Measurements from ENCODE around the gene AOPEP. TPM values are rescaled to one million over a fixed set of nuclear protein-coding genes. Genes with fewer than 3 reads are reported as not detected.

AOPEP gene
- total and polyA plus RNA-seq, 2 donors, result 9.6 to 36.5 TPM

DNA sequence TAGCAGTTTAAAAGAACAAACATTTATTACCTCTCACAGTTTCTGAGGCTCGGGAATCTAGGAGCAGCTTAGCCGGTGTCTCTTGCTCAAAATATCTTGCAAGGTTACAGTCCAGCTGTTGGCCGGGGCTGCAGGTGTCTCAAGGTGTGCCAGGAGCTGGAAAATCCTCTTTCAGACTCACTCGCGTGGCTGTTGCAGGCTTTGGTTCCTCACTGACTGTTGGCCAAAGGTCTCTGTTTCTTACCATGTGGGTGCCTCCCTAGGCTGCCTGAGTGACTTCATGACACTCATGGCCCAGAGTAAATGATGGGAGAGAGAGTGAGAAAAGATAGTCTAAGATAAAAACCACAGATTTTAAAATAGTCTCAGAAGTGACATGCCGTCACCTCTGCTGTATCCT is 43.8 kb downstream of the AOPEP start:
- Histone ChIP-seq H3K9me3 (ENCODE audit: control insufficient read depth in 2 of 2, insufficient read depth in 1 of 2, low read length in 1 of 2) (no peaks in the 10 kb centered on the region), H3K27me3 (ENCODE audit: control insufficient read depth in 2 of 2, insufficient read depth in 1 of 2, low read length in 1 of 2) (no peaks in the 10 kb centered on the region), H3K4me3 (ENCODE audit: low read length in 2 of 2) (no peak overlapping the region), H3K36me3 (ENCODE audit: control insufficient read depth in 2 of 2, insufficient read depth in 2 of 2, low read length in 1 of 2) (peaks cover 0 to 2% of the 10 kb centered on the region in 2 donors), H3K4me1 (ENCODE audit: control insufficient read depth in 2 of 2, insufficient read depth in 2 of 2, low read length in 2 of 2) (no peaks in the 10 kb centered on the region), H3K27ac (ENCODE audit: low read depth in 1 of 2, low read length in 1 of 2) (no peak overlapping the region)
- no peak for DNase-seq (ENCODE audit: low read depth in 6 of 9, low spot score in 9 of 9)
- 97% methylated on average over 6 of the region's 6 CpGs for WGBS

- Histone ChIP-seq H3K27me3 (ENCODE audit: control insufficient read depth in 2 of 2, insufficient read depth in 1 of 2, low read length in 1 of 2) (no peaks in the 10 kb centered on the region), H3K36me3 (ENCODE audit: control insufficient read depth in 2 of 2, insufficient read depth in 2 of 2, low read length in 1 of 2) (peaks cover 0 to 2% of the 10 kb centered on the region in 2 donors), H3K27ac (ENCODE audit: low read depth in 1 of 2, low read length in 1 of 2) (no peak overlapping the region), H3K4me1 (ENCODE audit: control insufficient read depth in 2 of 2, insufficient read depth in 2 of 2, low read length in 2 of 2) (no peaks in the 10 kb centered on the region), H3K4me3 (ENCODE audit: low read length in 2 of 2) (no peak overlapping the region), H3K9me3 (ENCODE audit: control insufficient read depth in 2 of 2, insufficient read depth in 1 of 2, low read length in 1 of 2) (no peaks in the 10 kb centered on the region)
- 96% methylated on average over 3 of the region's 3 CpGs for WGBS
- DNase-seq (ENCODE audit: low read depth in 6 of 9, low spot score in 9 of 9), result no peak
These were observed 44.6 kb downstream of the AOPEP start for GRCh38 chr9:94771096-94771495.

DNA sequence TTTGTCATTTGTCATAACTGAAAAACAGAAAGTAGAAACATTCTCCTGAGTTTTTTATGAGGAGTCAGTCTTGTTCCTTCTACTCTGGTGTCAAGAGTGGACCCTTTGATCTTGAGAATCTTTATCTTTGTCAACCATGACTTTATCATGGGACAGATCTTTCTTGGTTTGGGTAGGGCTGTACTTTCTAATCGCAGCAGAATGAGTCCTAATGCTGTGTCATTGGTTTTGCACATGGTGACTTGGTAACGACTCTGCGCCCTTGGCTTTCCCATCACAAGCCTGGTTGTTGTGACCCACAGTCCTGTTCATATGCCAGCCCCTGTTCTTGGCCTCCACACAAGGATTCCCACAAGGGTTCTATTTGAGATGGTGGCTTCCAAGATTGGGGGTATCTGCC is 45.6 kb downstream of the AOPEP start:
- H3K9me3 ChIP-seq (ENCODE audit: control insufficient read depth in 2 of 2, insufficient read depth in 1 of 2, low read length in 1 of 2), result no peaks in the 10 kb centered on the region
- WGBS, result 80% methylated on average over 3 of the region's 3 CpGs
- H3K27me3 ChIP-seq (ENCODE audit: control insufficient read depth in 2 of 2, insufficient read depth in 1 of 2, low read length in 1 of 2), result no peaks in the 10 kb centered on the region
- H3K27ac ChIP-seq (ENCODE audit: low read depth in 1 of 2, low read length in 1 of 2), result no peak overlapping the region
- no peaks in the 10 kb centered on the region for H3K4me1 ChIP-seq (ENCODE audit: control insufficient read depth in 2 of 2, insufficient read depth in 2 of 2, low read length in 2 of 2)
- no peak for DNase-seq (ENCODE audit: low read depth in 6 of 9, low spot score in 9 of 9)
- no peak overlapping the region for H3K4me3 ChIP-seq (ENCODE audit: low read length in 2 of 2)
- H3K36me3 ChIP-seq (ENCODE audit: control insufficient read depth in 2 of 2, insufficient read depth in 2 of 2, low read length in 1 of 2), result peaks cover 0 to 2% of the 10 kb centered on the region in 2 donors

- H3K4me1 ChIP-seq (ENCODE audit: control insufficient read depth in 2 of 2, insufficient read depth in 2 of 2, low read length in 2 of 2), result no peaks in the 10 kb centered on the region
These were observed 46.3 kb downstream of the AOPEP start for GRCh38 chr9:94772639-94773303.

DNA sequence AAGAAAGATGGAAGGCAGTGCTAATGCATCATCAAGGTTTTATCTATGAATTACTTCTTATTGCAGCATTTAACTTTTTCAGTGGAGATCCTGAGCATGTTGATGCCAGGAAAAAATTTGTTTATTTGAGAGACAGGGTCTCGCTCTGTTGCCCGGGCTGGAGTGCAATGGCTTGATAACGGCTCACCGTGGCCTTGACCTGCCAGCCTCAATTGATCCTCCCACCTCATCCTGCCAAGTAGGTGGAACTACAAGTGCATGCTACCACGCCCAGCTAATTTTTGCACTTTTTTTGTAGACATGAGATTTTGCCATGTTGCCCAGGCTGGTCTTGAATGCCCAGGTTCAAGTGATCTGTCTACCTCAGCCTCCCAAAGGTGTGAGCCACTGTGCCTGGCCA is 47.2 kb downstream of the AOPEP start:
- Histone ChIP-seq H3K9me3 (ENCODE audit: control insufficient read depth in 2 of 2, insufficient read depth in 1 of 2, low read length in 1 of 2) (no peaks in the 10 kb centered on the region), H3K4me3 (ENCODE audit: low read length in 2 of 2) (no peak overlapping the region), H3K36me3 (ENCODE audit: control insufficient read depth in 2 of 2, insufficient read depth in 2 of 2, low read length in 1 of 2) (no peaks in the 10 kb centered on the region), H3K27ac (ENCODE audit: low read depth in 1 of 2, low read length in 1 of 2) (no peak overlapping the region), H3K27me3 (ENCODE audit: control insufficient read depth in 2 of 2, insufficient read depth in 1 of 2, low read length in 1 of 2) (no peaks in the 10 kb centered on the region), H3K4me1 (ENCODE audit: control insufficient read depth in 2 of 2, insufficient read depth in 2 of 2, low read length in 2 of 2) (no peaks in the 10 kb centered on the region)
- WGBS, result 96% methylated on average over 5 of the region's 5 CpGs
- DNase-seq (ENCODE audit: low read depth in 6 of 9, low spot score in 9 of 9), result no peak

More at GRCh38 chr9:94772639-94773303, 46.3 kb downstream of the AOPEP start:
- DNase-seq (ENCODE audit: low read depth in 6 of 9, low spot score in 9 of 9), result no peak
- H3K4me3 ChIP-seq (ENCODE audit: low read length in 2 of 2), result no peak overlapping the region
- no peaks in the 10 kb centered on the region for H3K27me3 ChIP-seq (ENCODE audit: control insufficient read depth in 2 of 2, insufficient read depth in 1 of 2, low read length in 1 of 2)
- H3K27ac ChIP-seq (ENCODE audit: low read depth in 1 of 2, low read length in 1 of 2), result no peak overlapping the region
- 96% methylated on average over 4 of the region's 4 CpGs for WGBS
- no peaks in the 10 kb centered on the region for H3K36me3 ChIP-seq (ENCODE audit: control insufficient read depth in 2 of 2, insufficient read depth in 2 of 2, low read length in 1 of 2)
- no peaks in the 10 kb centered on the region for H3K9me3 ChIP-seq (ENCODE audit: control insufficient read depth in 2 of 2, insufficient read depth in 1 of 2, low read length in 1 of 2)

DNA sequence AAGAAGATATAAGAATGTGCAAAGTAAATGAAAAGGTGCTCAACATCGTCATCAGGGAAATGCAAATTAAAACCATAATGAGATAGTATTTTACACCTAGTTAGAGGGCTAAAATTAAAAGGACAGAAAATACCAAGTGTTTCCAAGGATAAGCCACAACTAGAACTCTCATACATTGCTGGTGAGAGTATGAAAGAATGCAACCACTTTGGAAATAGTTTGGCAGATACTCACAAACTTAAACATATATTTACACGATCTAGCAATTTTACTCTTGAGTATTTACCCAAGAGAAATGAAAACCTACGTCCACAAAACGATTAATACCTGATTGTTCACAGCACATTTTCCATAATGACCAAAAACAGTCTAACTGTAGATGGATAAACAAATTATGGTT is 51.5 kb downstream of the AOPEP start:
- Histone ChIP-seq H3K4me1 (ENCODE audit: control insufficient read depth in 2 of 2, insufficient read depth in 2 of 2, low read length in 2 of 2) (no peaks in the 10 kb centered on the region), H3K27ac (ENCODE audit: low read depth in 1 of 2, low read length in 1 of 2) (no peak overlapping the region), H3K9me3 (ENCODE audit: control insufficient read depth in 2 of 2, insufficient read depth in 1 of 2, low read length in 1 of 2) (no peaks in the 10 kb centered on the region), H3K4me3 (ENCODE audit: low read length in 2 of 2) (no peak overlapping the region), H3K27me3 (ENCODE audit: control insufficient read depth in 2 of 2, insufficient read depth in 1 of 2, low read length in 1 of 2) (no peaks in the 10 kb centered on the region), H3K36me3 (ENCODE audit: control insufficient read depth in 2 of 2, insufficient read depth in 2 of 2, low read length in 1 of 2) (no peaks in the 10 kb centered on the region)
- WGBS, result 98% methylated on average over 4 of the region's 4 CpGs
- DNase-seq (ENCODE audit: low read depth in 6 of 9, low spot score in 9 of 9), result no peak

- WGBS, result over 99% methylated on average over 2 of the region's 2 CpGs
- no peak for DNase-seq (ENCODE audit: low read depth in 6 of 9, low spot score in 9 of 9)
- Histone ChIP-seq H3K27ac (ENCODE audit: low read depth in 1 of 2, low read length in 1 of 2) (no peak overlapping the region), H3K36me3 (ENCODE audit: control insufficient read depth in 2 of 2, insufficient read depth in 2 of 2, low read length in 1 of 2) (no peaks in the 10 kb centered on the region), H3K4me3 (ENCODE audit: low read length in 2 of 2) (no peak overlapping the region), H3K4me1 (ENCODE audit: control insufficient read depth in 2 of 2, insufficient read depth in 2 of 2, low read length in 2 of 2) (no peaks in the 10 kb centered on the region), H3K9me3 (ENCODE audit: control insufficient read depth in 2 of 2, insufficient read depth in 1 of 2, low read length in 1 of 2) (no peaks in the 10 kb centered on the region), H3K27me3 (ENCODE audit: control insufficient read depth in 2 of 2, insufficient read depth in 1 of 2, low read length in 1 of 2) (no peaks in the 10 kb centered on the region)
These were observed 52.5 kb downstream of the AOPEP start for GRCh38 chr9:94779031-94779430.

DNA sequence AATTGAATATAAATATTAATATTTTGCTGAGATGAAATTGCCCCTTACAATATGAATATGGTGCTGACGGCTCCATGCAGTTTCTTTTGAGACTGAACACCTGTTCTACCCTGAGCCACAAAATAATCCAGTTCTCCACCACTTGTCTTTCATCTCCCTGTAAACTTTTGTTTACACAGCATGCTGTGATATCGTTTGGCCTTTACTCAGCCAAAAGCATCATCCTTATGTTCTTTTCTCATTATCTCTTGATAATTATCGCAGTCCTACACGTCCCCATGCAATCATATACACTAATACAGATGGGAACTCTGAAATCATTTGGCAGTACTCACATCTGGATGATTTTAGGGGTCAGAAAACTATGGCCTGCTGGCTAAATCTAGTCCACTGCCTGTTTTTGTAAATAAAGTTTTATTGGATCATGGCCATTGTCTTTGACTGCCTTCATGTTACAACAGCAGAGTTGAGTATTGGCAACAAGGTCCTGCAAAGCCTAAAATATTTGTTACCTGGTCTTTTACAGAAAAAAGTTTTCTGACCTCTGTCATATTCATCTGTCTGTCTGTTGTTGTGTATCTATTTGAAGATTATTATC is 53.3 kb downstream of the AOPEP start:
- H3K27ac ChIP-seq (ENCODE audit: low read depth in 1 of 2, low read length in 1 of 2), result no peak overlapping the region
- H3K4me3 ChIP-seq (ENCODE audit: low read length in 2 of 2), result no peak overlapping the region
- H3K9me3 ChIP-seq (ENCODE audit: control insufficient read depth in 2 of 2, insufficient read depth in 1 of 2, low read length in 1 of 2), result no peaks in the 10 kb centered on the region
- WGBS, result 89% methylated on average over 4 of the region's 4 CpGs
- no peaks in the 10 kb centered on the region for H3K36me3 ChIP-seq (ENCODE audit: control insufficient read depth in 2 of 2, insufficient read depth in 2 of 2, low read length in 1 of 2)
- no peak for DNase-seq (ENCODE audit: low read depth in 6 of 9, low spot score in 9 of 9)
- no peaks in the 10 kb centered on the region for H3K27me3 ChIP-seq (ENCODE audit: control insufficient read depth in 2 of 2, insufficient read depth in 1 of 2, low read length in 1 of 2)
- no peaks in the 10 kb centered on the region for H3K4me1 ChIP-seq (ENCODE audit: control insufficient read depth in 2 of 2, insufficient read depth in 2 of 2, low read length in 2 of 2)

- no peaks in the 10 kb centered on the region for H3K27me3 ChIP-seq (ENCODE audit: control insufficient read depth in 2 of 2, insufficient read depth in 1 of 2, low read length in 1 of 2)
- 95% methylated on average over 5 of the region's 5 CpGs for WGBS
- no peak for DNase-seq (ENCODE audit: low read depth in 6 of 9, low spot score in 9 of 9)
- no peaks in the 10 kb centered on the region for H3K36me3 ChIP-seq (ENCODE audit: control insufficient read depth in 2 of 2, insufficient read depth in 2 of 2, low read length in 1 of 2)
- no peaks in the 10 kb centered on the region for H3K4me1 ChIP-seq (ENCODE audit: control insufficient read depth in 2 of 2, insufficient read depth in 2 of 2, low read length in 2 of 2)
- no peaks in the 10 kb centered on the region for H3K9me3 ChIP-seq (ENCODE audit: control insufficient read depth in 2 of 2, insufficient read depth in 1 of 2, low read length in 1 of 2)
- no peak overlapping the region for H3K4me3 ChIP-seq (ENCODE audit: low read length in 2 of 2)
- no peak overlapping the region for H3K27ac ChIP-seq (ENCODE audit: low read depth in 1 of 2, low read length in 1 of 2)
These were observed 54.0 kb downstream of the AOPEP start for GRCh38 chr9:94780516-94780950.
